ENCODE results near the gene LPIN1. TPM values are rescaled to one million over a fixed set of nuclear protein-coding genes. Genes with fewer than 3 reads are reported as not detected.

The LPIN1 gene
- total RNA-seq, 1 donor from 2014 or later = 23.4 TPM

- H3K4me1 ChIP-seq (ENCODE audit: insufficient read depth, low read length) = peaks cover 7% of the 10 kb centered on the region
- no peaks in the 10 kb centered on the region for H3K79me2 ChIP-seq (ENCODE audit: insufficient read depth, low read length)
- peaks cover 56% of the 10 kb centered on the region for H3K36me3 ChIP-seq (ENCODE audit: insufficient read depth, low read length)
- H3K4me3 ChIP-seq (ENCODE audit: insufficient read depth, low read depth, low read length) = no peak overlapping the region
- TF ChIP-seq CTCF (IDR thresholded peaks at IDR 0.05; ENCODE audit: insufficient read depth, low read depth, low read length) (no peak), EZH2 (IDR thresholded peaks at IDR 0.05; ENCODE audit: insufficient read depth, low read length) (no peak)
- no peak for DNase-seq (ENCODE audit: low read depth)
- peaks cover 21% of the 10 kb centered on the region for H4K20me1 ChIP-seq (ENCODE audit: insufficient read depth, low read length)
- Mint-ChIP-seq H3K9me3 (ENCODE audit: unreplicated experiment) (no peaks in the 10 kb centered on the region), H3K27me3 (ENCODE audit: low read depth, unreplicated experiment) (no peaks in the 10 kb centered on the region), H3K36me3 (ENCODE audit: low read depth, unreplicated experiment) (peaks cover 25% of the 10 kb centered on the region), H3K4me3 (ENCODE audit: unreplicated experiment) (no peak overlapping the region), H3K4me1 (ENCODE audit: low read depth, unreplicated experiment) (no peaks in the 10 kb centered on the region), H3K27ac (ENCODE audit: unreplicated experiment) (no peak overlapping the region)
- FAIRE-seq = no peak
- H3K9ac ChIP-seq (ENCODE audit: low read length) = no peak overlapping the region
- no peak overlapping the region for H3K4me2 ChIP-seq (ENCODE audit: low read length)
- H3K27me3 ChIP-seq (ENCODE audit: insufficient read depth, low read length) = no peaks in the 10 kb centered on the region
- H3K27ac ChIP-seq (ENCODE audit: low read depth, low read length) = no peak overlapping the region
- no peak overlapping the region for H2AFZ ChIP-seq (ENCODE audit: low read depth, low read length)
- H3K9me3 ChIP-seq (ENCODE audit: insufficient read depth, low read depth, low read length) = no peaks in the 10 kb centered on the region
These were observed 42.2 kb downstream of the LPIN1 start for GRCh38 chr2:11788461-11789124.

- peaks cover 19% of the 10 kb centered on the region for H4K20me1 ChIP-seq (ENCODE audit: insufficient read depth, low read length)
- H3K27ac ChIP-seq (ENCODE audit: low read depth, low read length) = no peak overlapping the region
- TF ChIP-seq EZH2 (IDR thresholded peaks at IDR 0.05; ENCODE audit: insufficient read depth, low read length) = no peak
- TF ChIP-seq CTCF (IDR thresholded peaks at IDR 0.05; ENCODE audit: insufficient read depth, low read depth, low read length) = no peak
- Mint-ChIP-seq H3K4me3 (ENCODE audit: unreplicated experiment) (no peak overlapping the region), H3K9me3 (ENCODE audit: unreplicated experiment) (no peaks in the 10 kb centered on the region), H3K27me3 (ENCODE audit: low read depth, unreplicated experiment) (no peaks in the 10 kb centered on the region), H3K4me1 (ENCODE audit: low read depth, unreplicated experiment) (no peaks in the 10 kb centered on the region), H3K36me3 (ENCODE audit: low read depth, unreplicated experiment) (peaks cover 27% of the 10 kb centered on the region), H3K27ac (ENCODE audit: unreplicated experiment) (no peak overlapping the region)
- peaks cover 61% of the 10 kb centered on the region for H3K36me3 ChIP-seq (ENCODE audit: insufficient read depth, low read length)
- DNase-seq (ENCODE audit: low read depth) (no peak), FAIRE-seq (no peak)
- H3K4me2 ChIP-seq (ENCODE audit: low read length) = no peak overlapping the region
- H3K4me3 ChIP-seq (ENCODE audit: insufficient read depth, low read depth, low read length) = no peak overlapping the region
- H3K27me3 ChIP-seq (ENCODE audit: insufficient read depth, low read length) = no peaks in the 10 kb centered on the region
- H3K9me3 ChIP-seq (ENCODE audit: insufficient read depth, low read depth, low read length) = no peaks in the 10 kb centered on the region
- H3K79me2 ChIP-seq (ENCODE audit: insufficient read depth, low read length) = no peaks in the 10 kb centered on the region
- H3K9ac ChIP-seq (ENCODE audit: low read length) = no peak overlapping the region
- H3K4me1 ChIP-seq (ENCODE audit: insufficient read depth, low read length) = peaks cover 7% of the 10 kb centered on the region
- no peak overlapping the region for H2AFZ ChIP-seq (ENCODE audit: low read depth, low read length)
These were observed 42.8 kb downstream of the LPIN1 start for GRCh38 chr2:11789243-11789642.

- H3K79me2 ChIP-seq (ENCODE audit: insufficient read depth, low read length) = no peaks in the 10 kb centered on the region
- H3K27ac ChIP-seq (ENCODE audit: low read depth, low read length) = no peak overlapping the region
- H3K4me3 ChIP-seq (ENCODE audit: insufficient read depth, low read depth, low read length) = no peak overlapping the region
- H3K4me1 ChIP-seq (ENCODE audit: insufficient read depth, low read length) = peaks cover under 1% of the 10 kb centered on the region
- H4K20me1 ChIP-seq (ENCODE audit: insufficient read depth, low read length) = peaks cover 14% of the 10 kb centered on the region
- FAIRE-seq (no peak), DNase-seq (ENCODE audit: low read depth) (no peak)
- H3K9me3 Mint-ChIP-seq (ENCODE audit: unreplicated experiment) = no peaks in the 10 kb centered on the region
- no peak overlapping the region for H3K9ac ChIP-seq (ENCODE audit: low read length)
- H3K9me3 ChIP-seq (ENCODE audit: insufficient read depth, low read depth, low read length) = no peaks in the 10 kb centered on the region
- H2AFZ ChIP-seq (ENCODE audit: low read depth, low read length) = no peak overlapping the region
- H3K4me3 Mint-ChIP-seq (ENCODE audit: unreplicated experiment) = no peak overlapping the region
- TF ChIP-seq CTCF (IDR thresholded peaks at IDR 0.05; ENCODE audit: insufficient read depth, low read depth, low read length) = no peak
- TF ChIP-seq EZH2 (IDR thresholded peaks at IDR 0.05; ENCODE audit: insufficient read depth, low read length) = no peak
- no peak overlapping the region for H3K27ac Mint-ChIP-seq (ENCODE audit: unreplicated experiment)
- no peaks in the 10 kb centered on the region for H3K27me3 ChIP-seq (ENCODE audit: insufficient read depth, low read length)
- H3K4me1 Mint-ChIP-seq (ENCODE audit: low read depth, unreplicated experiment) = no peaks in the 10 kb centered on the region
- peaks cover 68% of the 10 kb centered on the region for H3K36me3 ChIP-seq (ENCODE audit: insufficient read depth, low read length)
- peaks cover 26% of the 10 kb centered on the region for H3K36me3 Mint-ChIP-seq (ENCODE audit: low read depth, unreplicated experiment)
- H3K27me3 Mint-ChIP-seq (ENCODE audit: low read depth, unreplicated experiment) = no peaks in the 10 kb centered on the region
- H3K4me2 ChIP-seq (ENCODE audit: low read length) = no peak overlapping the region
These were observed 43.8 kb downstream of the LPIN1 start for GRCh38 chr2:11790228-11790627.
